ENCODE data around the gene CHD5.

DNA sequence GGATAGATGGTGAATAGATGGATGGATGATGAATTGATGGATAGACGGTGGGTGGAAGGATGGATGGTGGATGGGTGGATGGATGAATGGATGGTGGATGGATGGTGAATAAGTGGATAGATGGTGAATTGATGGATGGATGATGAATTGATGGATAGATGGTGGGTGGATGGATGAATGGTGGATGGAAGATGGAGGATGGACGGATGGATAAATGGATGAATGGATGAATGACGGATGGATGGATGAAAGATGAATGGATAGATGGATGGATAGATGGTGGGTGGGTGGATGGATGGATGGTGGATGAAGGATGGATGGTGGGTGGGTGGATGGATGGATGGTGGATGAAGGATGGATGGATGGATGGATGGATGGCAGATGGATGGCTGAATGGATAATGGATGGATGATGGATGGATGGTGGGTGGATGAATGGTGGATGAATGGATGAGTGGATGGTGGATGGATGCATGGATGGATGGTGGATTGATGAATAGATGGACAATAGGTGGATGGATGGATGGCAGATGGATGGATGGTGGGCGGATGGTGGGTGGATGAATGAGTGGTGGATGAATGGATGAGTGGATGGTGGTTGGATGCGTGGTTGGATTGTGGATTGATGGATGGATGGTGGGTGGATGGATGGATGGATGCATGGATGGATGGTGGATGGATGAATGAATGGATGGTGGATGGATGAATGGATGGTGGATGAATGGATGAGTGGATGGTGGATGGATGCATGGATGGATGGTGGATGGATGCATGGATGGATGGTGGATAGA lies 5.3 kb downstream of the CHD5 start:
- TF ChIP-seq, protein P1, sequence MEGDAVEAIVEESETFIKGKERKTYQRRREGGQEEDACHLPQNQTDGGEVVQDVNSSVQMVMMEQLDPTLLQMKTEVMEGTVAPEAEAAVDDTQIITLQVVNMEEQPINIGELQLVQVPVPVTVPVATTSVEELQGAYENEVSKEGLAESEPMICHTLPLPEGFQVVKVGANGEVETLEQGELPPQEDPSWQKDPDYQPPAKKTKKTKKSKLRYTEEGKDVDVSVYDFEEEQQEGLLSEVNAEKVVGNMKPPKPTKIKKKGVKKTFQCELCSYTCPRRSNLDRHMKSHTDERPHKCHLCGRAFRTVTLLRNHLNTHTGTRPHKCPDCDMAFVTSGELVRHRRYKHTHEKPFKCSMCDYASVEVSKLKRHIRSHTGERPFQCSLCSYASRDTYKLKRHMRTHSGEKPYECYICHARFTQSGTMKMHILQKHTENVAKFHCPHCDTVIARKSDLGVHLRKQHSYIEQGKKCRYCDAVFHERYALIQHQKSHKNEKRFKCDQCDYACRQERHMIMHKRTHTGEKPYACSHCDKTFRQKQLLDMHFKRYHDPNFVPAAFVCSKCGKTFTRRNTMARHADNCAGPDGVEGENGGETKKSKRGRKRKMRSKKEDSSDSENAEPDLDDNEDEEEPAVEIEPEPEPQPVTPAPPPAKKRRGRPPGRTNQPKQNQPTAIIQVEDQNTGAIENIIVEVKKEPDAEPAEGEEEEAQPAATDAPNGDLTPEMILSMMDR (IDR thresholded peaks at IDR 0.05; ENCODE audit: low read length): no peak
- no peak for TF ChIP-seq EZH2 (optimal IDR thresholded peaks at IDR 0.05; ENCODE audit: low read depth, low read length)
- TF ChIP-seq EZH2phosphoT487 (IDR thresholded peaks at IDR 0.05; ENCODE audit: low read length): no peak

Measured in MM.1S (cell line).